Raji (cell line): Measurements from ENCODE around the gene MAPK1.

Source experiments
- POLR2A ChIP-seq: IDR thresholded peaks from 2 replicates; pipeline ENCODE4 v1.6.1; 2011; ENCODE audit warnings: low read depth, low read length, control low read depth; ENCODE audit not compliant: insufficient read depth

The MAPK1 gene

GRCh38 chr22:21764038-21764804, 103.2 kb downstream of the MAPK1 start:
- no peak for TF ChIP-seq POLR2A

GRCh38 chr22:21762712-21763581, 104.5 kb downstream of the MAPK1 start:
- no peak for TF ChIP-seq POLR2A

GRCh38 chr22:21761994-21762680, 105.3 kb downstream of the MAPK1 start:
- no peak for TF ChIP-seq POLR2A

- TF ChIP-seq POLR2A = no peak
Observed at GRCh38 chr22:21761086-21761485, 106.4 kb downstream of the MAPK1 start.

- no peak for TF ChIP-seq POLR2A
Observed at GRCh38 chr22:21760640-21761039, 106.8 kb downstream of the MAPK1 start.

DNA sequence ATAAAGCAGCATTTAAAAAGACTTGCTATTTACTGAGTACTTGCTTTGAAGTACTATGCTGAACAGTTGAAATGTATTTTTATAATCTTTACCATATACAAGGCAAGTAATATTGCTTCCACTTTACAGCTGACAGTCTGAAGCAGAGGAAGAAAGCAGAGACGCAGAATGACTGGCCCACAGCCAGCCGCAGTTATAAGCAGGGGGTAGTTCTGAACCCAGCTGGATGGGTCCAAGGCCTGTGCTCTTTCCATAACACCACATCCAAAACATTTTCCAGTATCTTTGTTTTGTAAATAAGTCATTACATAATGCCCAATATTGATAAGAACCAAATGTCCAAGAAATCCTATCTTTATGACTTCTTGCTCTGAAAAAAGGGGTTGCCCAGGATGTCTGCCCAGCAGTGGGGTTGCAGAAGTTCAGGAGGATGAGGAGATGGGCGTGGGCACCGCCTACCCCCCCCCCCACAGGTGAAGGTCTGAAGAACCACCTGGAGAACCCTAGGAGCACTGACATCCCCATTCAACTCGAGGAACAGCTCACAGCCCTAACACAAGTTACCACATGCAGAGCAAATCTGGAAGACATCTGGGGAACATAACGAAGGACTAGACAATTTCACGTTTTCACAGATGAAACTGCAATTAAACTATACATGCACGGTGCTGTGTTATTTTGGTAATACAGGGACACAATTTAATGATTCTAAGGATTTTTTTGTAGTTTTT, 107.6 kb downstream of the MAPK1 start:
- TF ChIP-seq POLR2A = no peak

DNA sequence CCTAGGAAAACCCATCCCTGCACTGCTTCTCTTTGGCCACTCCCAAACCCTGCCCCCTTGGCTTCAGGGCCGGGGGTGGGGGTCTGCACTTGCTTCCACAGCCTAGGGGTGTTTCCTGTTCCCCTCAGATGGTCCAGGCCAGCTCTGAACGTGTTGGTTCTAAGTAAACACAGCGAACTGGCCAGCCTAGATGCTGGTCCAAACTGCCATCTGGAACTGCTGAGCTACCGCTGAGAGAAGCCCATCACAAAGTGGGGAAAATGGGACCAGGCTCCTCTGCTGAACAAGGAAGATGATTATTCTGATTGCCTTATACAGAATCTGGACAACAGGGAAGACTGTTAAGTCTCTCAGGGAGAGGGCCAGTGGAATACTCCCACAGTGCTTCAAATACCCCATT, 108.4 kb downstream of the MAPK1 start:
- no peak for TF ChIP-seq POLR2A

GRCh38 chr22:21758091-21758864, 109.2 kb downstream of the MAPK1 start:
- no peak for TF ChIP-seq POLR2A

DNA sequence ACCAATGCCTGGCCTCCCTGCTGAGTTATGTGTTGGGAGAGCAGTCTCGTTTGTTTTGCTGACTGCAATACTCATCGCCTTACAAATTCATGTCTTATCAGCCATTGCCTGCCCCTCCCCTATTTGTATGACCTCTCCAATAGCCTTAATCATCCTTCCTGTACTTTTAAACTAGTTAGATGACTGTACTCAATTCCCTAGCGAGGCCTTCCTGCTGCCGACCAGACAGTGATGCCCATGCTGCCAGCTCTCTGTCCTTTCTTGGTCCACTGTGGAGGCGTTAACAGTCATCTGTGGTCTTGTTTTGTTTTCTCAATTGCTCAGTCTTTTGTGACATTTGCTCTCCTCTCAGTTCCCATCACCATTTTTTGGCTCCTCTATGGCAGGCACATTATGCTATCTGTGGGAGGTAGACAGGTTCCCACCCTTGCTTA, 111.6 kb downstream of the MAPK1 start:
- TF ChIP-seq POLR2A = no peak

DNA sequence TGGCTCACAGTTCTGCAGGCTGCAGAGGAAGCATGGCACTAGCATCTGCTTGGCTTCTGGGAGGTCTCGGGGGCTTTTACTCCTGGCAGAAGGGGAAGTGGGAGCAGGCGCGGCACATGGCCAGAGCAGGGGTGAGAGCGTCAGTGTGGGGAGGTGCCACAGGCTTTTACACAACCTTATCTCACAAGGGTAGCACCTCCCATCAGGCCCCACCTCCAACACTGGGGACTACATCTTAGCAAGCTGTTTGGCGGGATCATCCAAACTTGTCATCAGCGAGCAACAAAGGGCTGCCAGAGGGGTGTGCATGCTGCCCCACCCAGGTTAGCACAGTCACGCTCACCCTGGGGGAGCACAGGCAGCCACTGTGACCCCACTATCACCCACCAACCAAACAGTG, 112.9 kb downstream of the MAPK1 start:
- TF ChIP-seq POLR2A = no peak

DNA sequence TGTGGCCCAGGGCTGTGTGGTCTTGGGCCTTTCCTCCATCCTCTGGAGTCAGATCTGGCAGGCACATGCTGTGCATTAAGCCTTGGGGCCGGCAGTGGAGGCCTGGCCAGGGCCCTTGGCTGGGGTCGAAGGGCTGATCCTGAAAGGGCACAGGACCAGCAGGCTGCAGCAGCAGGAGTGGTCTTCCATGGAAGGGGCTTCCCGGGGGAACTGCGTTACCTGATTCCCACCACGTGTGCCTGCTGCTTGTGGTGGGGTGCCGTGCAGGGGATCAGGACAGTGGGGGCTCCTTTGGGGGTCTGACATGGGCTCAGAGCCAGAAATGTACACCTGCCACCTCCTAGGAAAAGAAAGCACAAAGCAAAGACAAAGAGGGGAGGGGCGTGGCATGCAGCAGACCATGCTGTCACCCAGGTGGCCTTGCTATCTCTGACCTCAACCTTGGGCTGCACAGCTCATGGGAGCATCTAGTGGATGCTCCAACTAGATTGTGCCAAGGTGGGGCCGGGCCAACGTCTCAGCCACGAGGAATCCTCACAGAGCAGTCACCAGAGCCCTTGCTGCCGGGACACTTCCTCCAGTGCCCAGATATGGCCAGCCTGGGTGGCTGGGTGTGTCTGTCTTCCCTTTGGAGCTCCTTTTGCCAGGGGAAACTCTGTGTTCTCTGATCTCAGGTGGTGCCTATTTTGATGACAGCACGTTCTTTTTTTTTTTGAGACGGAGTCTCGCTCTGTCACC, 113.9 kb downstream of the MAPK1 start:
- no peak for TF ChIP-seq POLR2A

- no peak for TF ChIP-seq POLR2A
Observed at GRCh38 chr22:21752276-21752675, 115.2 kb downstream of the MAPK1 start.

- TF ChIP-seq POLR2A = no peak
Observed at GRCh38 chr22:21745948-21746347, 121.5 kb downstream of the MAPK1 start.
